Keratinocyte (primary cell): ENCODE measurements around the gene AAR2. TPM values are rescaled to one million over a fixed set of nuclear protein-coding genes. Genes with fewer than 3 reads are reported as not detected.

ENCODE experiments used
- DNase-seq: peaks from one replicate; pipeline ENCODE4 v3.0.0-alpha.2; 2011; ENCODE audit warnings: low read depth, missing footprints, low spot score
- FAIRE-seq: peaks from 2 replicates; lab custom pipeline; 2011; peaks lifted over from hg19 to GRCh38; lab: Jason Lieb, UNC
- H2AFZ ChIP-seq: 2 replicates; pipeline ENCODE4 v1.6.0; 2012; ENCODE audit warnings: low read length, control low read depth, inconsistent platforms; ENCODE audit not compliant: control insufficient read depth
- H3K27ac ChIP-seq: 2 replicates; pipeline ENCODE4 v1.5.1; 2011; ENCODE audit warnings: low read length; ENCODE audit not compliant: control insufficient read depth, insufficient read depth
- H3K27me3 ChIP-seq: 3 replicates; pipeline ENCODE4 v1.6.0; 2011; ENCODE audit warnings: low read length; ENCODE audit not compliant: control insufficient read depth, insufficient read depth; ENCODE audit errors: extremely low read depth
- H3K36me3 ChIP-seq, 2 experiments: 2 replicates in 1 of 2; 3 replicates in 1 of 2; pipeline ENCODE4 v1.5.1; 2011; ENCODE audit warnings: low read length in 2 of 2, mild to moderate bottlenecking in 1 of 2; ENCODE audit not compliant: control insufficient read depth in 2 of 2, insufficient read depth in 2 of 2; ENCODE audit errors: extremely low read depth in 1 of 2
- H3K4me1 ChIP-seq: 3 replicates; pipeline ENCODE4 v1.5.1; 2011; ENCODE audit warnings: low read length; ENCODE audit not compliant: control insufficient read depth, insufficient read depth; ENCODE audit errors: extremely low read depth
- H3K4me2 ChIP-seq: 3 replicates; pipeline ENCODE4 v1.6.0; 2011; ENCODE audit warnings: low read depth, low read length; ENCODE audit not compliant: control insufficient read depth, insufficient read depth; ENCODE audit errors: extremely low read depth
- H3K4me3 ChIP-seq, 3 experiments: fragments of 200-600 bp in 1 of 3; sonication (generic) in 1 of 3; 2 replicates in 2 of 3; 3 replicates in 1 of 3; pipeline ENCODE4 v1.5.1; 2011 to 2016; ENCODE audit warnings: low read length in 3 of 3, mild to moderate bottlenecking in 3 of 3, control low read depth in 2 of 3, inconsistent platforms in 1 of 3, low read depth in 1 of 3, mixed read lengths in 1 of 3, mixed run types in 1 of 3, moderate library complexity in 1 of 3; ENCODE audit not compliant: control insufficient read depth in 2 of 3, insufficient read depth in 2 of 3; ENCODE audit errors: extremely low read depth in 1 of 3
- H3K79me2 ChIP-seq: 2 replicates; pipeline ENCODE4 v1.6.0; 2012; ENCODE audit warnings: low read length; ENCODE audit not compliant: control insufficient read depth, insufficient read depth
- H3K9ac ChIP-seq: 3 replicates; pipeline ENCODE4 v1.6.0; 2011; ENCODE audit warnings: low read length; ENCODE audit not compliant: control insufficient read depth, insufficient read depth; ENCODE audit errors: extremely low read depth
- H3K9me1 ChIP-seq: 3 replicates; pipeline ENCODE4 v1.6.0; 2011; ENCODE audit warnings: low read length; ENCODE audit not compliant: control insufficient read depth, insufficient read depth; ENCODE audit errors: extremely low read depth
- H3K9me3 ChIP-seq: 2 replicates; pipeline ENCODE4 v1.5.1; 2012; ENCODE audit warnings: low read depth, low read length; ENCODE audit not compliant: control insufficient read depth
- H4K20me1 ChIP-seq: 3 replicates; pipeline ENCODE4 v1.6.0; 2011; ENCODE audit warnings: low read length; ENCODE audit not compliant: control insufficient read depth, insufficient read depth; ENCODE audit errors: extremely low read depth
- EZH2 ChIP-seq: IDR thresholded peaks from one replicate; pipeline ENCODE4 v1.6.1; 2012; ENCODE audit warnings: inconsistent platforms, mild to moderate bottlenecking, low read length, moderate library complexity
- dilution Hi-C: fragments of 300-500 bp; cut with MboI; formaldehyde crosslinking; loops from one replicate; pipeline ENCODE4 v1.7.0; 2020; ENCODE audit warnings: low sequenced_read_pairs; ENCODE audit not compliant: extremely low pct_ligation_motif_present
- polyA plus RNA-seq, 5 experiments: library from polyadenylated mRNA; depleted of rRNA in 3 of 5; stranded (reverse) in 3 of 5; stranded (forward) in 1 of 5; unstranded in 1 of 5; fragments of >200 nt; gene quantifications; 1 replicate in 1 of 5; 2 replicates in 3 of 5; 3 replicates in 1 of 5; pipeline versions ENCODE4 v1.2.1 to v1.2.3, GENCODE V29; 2011 to 2012; ENCODE audit warnings: missing spikeins in 2 of 5, low read depth in 1 of 5, low replicate concordance in 1 of 5
- TF ChIP-seq, protein P1 (sequence below), 3 experiments: IDR thresholded peaks in 1 of 3; conservative IDR thresholded peaks in 1 of 3; optimal IDR thresholded peaks in 1 of 3; 2 replicates in 2 of 3; 3 replicates in 1 of 3; pipeline versions ENCODE3 to v1.5.1; 2011; ENCODE audit warnings: low read length in 3 of 3, mild to moderate bottlenecking in 3 of 3, moderate library complexity in 2 of 3, control low read depth in 1 of 3, inconsistent platforms in 1 of 3; ENCODE audit not compliant: insufficient read depth in 2 of 3; ENCODE audit errors: extremely low read depth in 1 of 3

AAR2 gene
- polyA plus RNA-seq, 1 donor (not counting 4 experiments of a cell fraction or from before 2014, with no cell fraction given) = 20.1 TPM

DNA sequence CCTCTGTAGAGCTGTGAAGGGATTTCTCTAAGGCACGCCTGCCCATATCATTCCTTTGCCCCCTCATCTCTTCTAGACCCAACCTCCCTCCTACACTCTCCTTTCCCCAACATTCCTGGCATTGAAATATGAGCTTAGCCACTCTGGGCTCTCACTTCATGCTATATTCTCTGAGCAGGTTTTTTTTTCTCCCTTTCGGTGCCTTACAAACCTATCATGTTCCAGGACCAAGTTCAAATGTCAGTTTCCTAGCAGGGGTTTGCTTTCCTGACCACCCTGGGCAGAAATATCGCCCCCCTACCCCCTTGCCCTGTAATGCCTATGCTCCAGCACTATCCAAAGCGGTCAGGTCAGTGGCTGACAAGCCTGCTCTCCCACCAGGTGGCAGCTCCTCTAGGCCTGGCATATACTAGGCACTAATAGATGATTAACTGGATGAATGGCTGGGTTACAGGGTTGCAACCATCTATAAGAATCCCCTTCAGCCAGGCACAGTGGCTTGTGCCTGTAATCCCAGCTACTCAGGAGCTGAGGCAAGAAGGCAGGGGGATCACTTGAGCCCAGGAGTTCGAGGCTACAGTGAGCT, 25.7 kb upstream of the AAR2 start:
- Histone ChIP-seq H3K9me1 (peaks cover 2% of the 10 kb centered on the region), H3K27me3 (peaks cover 6% of the 10 kb centered on the region), H2AFZ (no peak overlapping the region), H3K79me2 (no peaks in the 10 kb centered on the region), H3K4me3 (no peak overlapping the region), H3K9me3 (no peaks in the 10 kb centered on the region), H3K27ac (no peak overlapping the region), H3K9ac (no peak overlapping the region), H3K4me1 (no peaks in the 10 kb centered on the region), H3K4me2 (no peak overlapping the region), H4K20me1 (no peaks in the 10 kb centered on the region), H3K36me3 (no peaks in the 10 kb centered on the region)
- no peak for TF ChIP-seq EZH2
- TF ChIP-seq, protein P1, sequence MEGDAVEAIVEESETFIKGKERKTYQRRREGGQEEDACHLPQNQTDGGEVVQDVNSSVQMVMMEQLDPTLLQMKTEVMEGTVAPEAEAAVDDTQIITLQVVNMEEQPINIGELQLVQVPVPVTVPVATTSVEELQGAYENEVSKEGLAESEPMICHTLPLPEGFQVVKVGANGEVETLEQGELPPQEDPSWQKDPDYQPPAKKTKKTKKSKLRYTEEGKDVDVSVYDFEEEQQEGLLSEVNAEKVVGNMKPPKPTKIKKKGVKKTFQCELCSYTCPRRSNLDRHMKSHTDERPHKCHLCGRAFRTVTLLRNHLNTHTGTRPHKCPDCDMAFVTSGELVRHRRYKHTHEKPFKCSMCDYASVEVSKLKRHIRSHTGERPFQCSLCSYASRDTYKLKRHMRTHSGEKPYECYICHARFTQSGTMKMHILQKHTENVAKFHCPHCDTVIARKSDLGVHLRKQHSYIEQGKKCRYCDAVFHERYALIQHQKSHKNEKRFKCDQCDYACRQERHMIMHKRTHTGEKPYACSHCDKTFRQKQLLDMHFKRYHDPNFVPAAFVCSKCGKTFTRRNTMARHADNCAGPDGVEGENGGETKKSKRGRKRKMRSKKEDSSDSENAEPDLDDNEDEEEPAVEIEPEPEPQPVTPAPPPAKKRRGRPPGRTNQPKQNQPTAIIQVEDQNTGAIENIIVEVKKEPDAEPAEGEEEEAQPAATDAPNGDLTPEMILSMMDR (optimal IDR thresholded peaks at IDR 0.05 in 1 of 3, IDR thresholded peaks at IDR 0.05 in 1 of 3, conservative IDR thresholded peaks at IDR 0.05 in 1 of 3; ENCODE audit: extremely low read depth in 1 of 3, insufficient read depth in 2 of 3, low read length in 3 of 3) = peak in 2 of 3 experiments; percentile 9 to 48
- FAIRE-seq = no peak
- dilution Hi-C loops = no loop called here
- no peak for DNase-seq

DNA sequence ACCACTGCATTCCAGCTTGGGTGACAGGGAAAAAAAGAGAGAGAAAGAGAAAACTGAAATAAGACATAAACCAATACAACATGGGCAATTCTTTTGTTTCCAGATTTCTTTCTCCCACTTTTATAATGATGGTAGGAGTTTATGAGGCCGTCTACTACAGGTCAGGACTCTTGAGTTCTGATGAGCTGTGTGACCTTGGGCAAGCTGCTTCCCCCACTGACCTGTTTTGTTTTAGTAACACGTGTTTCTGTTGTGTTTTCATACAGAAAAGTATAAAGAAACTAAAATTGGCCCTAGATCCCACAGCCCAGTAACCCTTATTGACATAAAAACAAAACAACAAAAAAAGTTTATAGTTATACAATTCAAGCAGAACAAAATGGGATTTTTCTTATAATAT, 22.9 kb upstream of the AAR2 start:
- Histone ChIP-seq H3K4me2 (no peak overlapping the region), H3K36me3 (no peaks in the 10 kb centered on the region), H3K79me2 (no peaks in the 10 kb centered on the region), H3K4me3 (no peak overlapping the region), H2AFZ (no peak overlapping the region), H3K27me3 (no peaks in the 10 kb centered on the region), H4K20me1 (no peaks in the 10 kb centered on the region), H3K9me3 (no peaks in the 10 kb centered on the region), H3K9me1 (no peaks in the 10 kb centered on the region), H3K27ac (no peak overlapping the region), H3K4me1 (no peaks in the 10 kb centered on the region), H3K9ac (no peak overlapping the region)
- FAIRE-seq = no peak
- dilution Hi-C loops = no loop called here
- no peak for DNase-seq
- no peak for TF ChIP-seq EZH2
- TF ChIP-seq, protein P1 (optimal IDR thresholded peaks at IDR 0.05 in 1 of 3, IDR thresholded peaks at IDR 0.05 in 1 of 3, conservative IDR thresholded peaks at IDR 0.05 in 1 of 3; ENCODE audit: extremely low read depth in 1 of 3, insufficient read depth in 2 of 3, low read length in 3 of 3) = no peak
